Iris pigment epithelial cell (primary cell): ENCODE results near the gene MINDY3.

Experiments used
- DNase-seq: peaks from one replicate; pipeline ENCODE4 v3.0.0-alpha.2; 2011; ENCODE audit warnings: low read depth

The MINDY3 gene

GRCh38 chr10:15805395-15806058, 54.8 kb downstream of the MINDY3 start:
- no peak for DNase-seq

- DNase-seq: no peak
Observed at GRCh38 chr10:15804109-15804508, 56.2 kb downstream of the MINDY3 start.

GRCh38 chr10:15802375-15802949, 57.8 kb downstream of the MINDY3 start:
- DNase-seq: no peak

- no peak for DNase-seq
Observed at GRCh38 chr10:15801641-15802040, 58.7 kb downstream of the MINDY3 start.

GRCh38 chr10:15801147-15801546, 59.2 kb downstream of the MINDY3 start:
- DNase-seq: no peak

- no peak for DNase-seq
Observed at GRCh38 chr10:15797346-15797745, 63.0 kb downstream of the MINDY3 start.

GRCh38 chr10:15796762-15797161, 63.5 kb downstream of the MINDY3 start:
- DNase-seq: no peak

- DNase-seq: no peak
Observed at GRCh38 chr10:15796098-15796759, 64.1 kb downstream of the MINDY3 start.

- no peak for DNase-seq
Observed at GRCh38 chr10:15795036-15795792, 65.1 kb downstream of the MINDY3 start.

- no peak for DNase-seq
Observed at GRCh38 chr10:15794569-15794968, 65.7 kb downstream of the MINDY3 start.

GRCh38 chr10:15793664-15794063, 66.6 kb downstream of the MINDY3 start:
- no peak for DNase-seq

GRCh38 chr10:15792777-15793176, 67.5 kb downstream of the MINDY3 start:
- DNase-seq: no peak

GRCh38 chr10:15791816-15792524, 68.3 kb downstream of the MINDY3 start:
- DNase-seq: peak; percentile 48

- DNase-seq: peak; percentile 93
Observed at GRCh38 chr10:15789793-15790525, 70.3 kb downstream of the MINDY3 start.

GRCh38 chr10:15787426-15787825, 72.9 kb downstream of the MINDY3 start:
- DNase-seq: no peak

GRCh38 chr10:15784662-15785300, 75.5 kb downstream of the MINDY3 start:
- DNase-seq: peak; percentile 36

GRCh38 chr10:15783941-15784636, 76.2 kb downstream of the MINDY3 start:
- DNase-seq: no peak

GRCh38 chr10:15782851-15783250, 77.5 kb downstream of the MINDY3 start:
- no peak for DNase-seq

GRCh38 chr10:15781381-15781960, 78.8 kb downstream of the MINDY3 start:
- no peak for DNase-seq
